Tibial nerve (tissue), 3 donors: Measurements from ENCODE around the gene PGAP3.

Source experiments
- POLR2A ChIP-seq, 2 donors: fragments of 450-650 bp; IDR thresholded peaks; one replicate each; pipeline ENCODE4 v1.6.1; 2017; ENCODE audit warnings: antibody characterized with exemption in 2 of 2, mild to moderate bottlenecking in 2 of 2, moderate library complexity in 2 of 2
- TF ChIP-seq, protein P1 (sequence below), 5 experiments: fragments of 200-600 bp in 3 of 5; fragments of 450-650 bp in 2 of 5; sonication (generic) in 3 of 5; IDR thresholded peaks; one replicate each; pipeline ENCODE4 v1.5.1; 2016 to 2019; ENCODE audit warnings: antibody characterized with exemption in 5 of 5, mild to moderate bottlenecking in 3 of 5, moderate library complexity in 2 of 5

DNA sequence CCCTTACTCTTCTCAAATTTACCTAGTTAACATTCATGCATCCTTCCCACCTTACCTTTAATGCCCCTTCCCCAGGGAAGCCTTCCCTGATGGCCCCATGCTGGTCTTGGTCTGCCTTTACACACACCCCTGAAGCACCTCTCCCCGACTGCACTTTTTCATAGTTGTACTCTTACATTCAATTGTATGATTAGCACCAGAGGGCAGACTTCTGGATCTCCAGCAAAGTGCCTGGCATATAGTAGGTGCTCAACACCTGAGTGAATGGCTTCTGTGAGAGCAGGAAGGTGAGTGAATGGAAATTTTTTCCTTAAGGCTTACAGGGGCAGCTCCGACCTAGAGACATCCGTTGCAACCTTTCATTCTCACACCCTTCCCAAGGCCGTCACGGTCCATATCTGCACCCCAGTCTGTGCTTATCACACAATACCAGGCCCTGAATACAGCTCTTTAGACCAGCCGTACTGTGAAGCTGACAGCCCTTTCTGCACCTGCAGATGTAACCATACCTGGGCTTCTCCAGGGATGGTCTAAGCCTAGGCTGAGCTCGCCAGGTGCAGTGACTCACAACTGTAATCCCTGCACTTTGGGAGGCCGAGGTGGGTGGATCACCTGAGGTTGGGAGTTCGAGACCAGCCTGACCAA lies 4.4 kb downstream of the PGAP3 start:
- TF ChIP-seq, protein P1, sequence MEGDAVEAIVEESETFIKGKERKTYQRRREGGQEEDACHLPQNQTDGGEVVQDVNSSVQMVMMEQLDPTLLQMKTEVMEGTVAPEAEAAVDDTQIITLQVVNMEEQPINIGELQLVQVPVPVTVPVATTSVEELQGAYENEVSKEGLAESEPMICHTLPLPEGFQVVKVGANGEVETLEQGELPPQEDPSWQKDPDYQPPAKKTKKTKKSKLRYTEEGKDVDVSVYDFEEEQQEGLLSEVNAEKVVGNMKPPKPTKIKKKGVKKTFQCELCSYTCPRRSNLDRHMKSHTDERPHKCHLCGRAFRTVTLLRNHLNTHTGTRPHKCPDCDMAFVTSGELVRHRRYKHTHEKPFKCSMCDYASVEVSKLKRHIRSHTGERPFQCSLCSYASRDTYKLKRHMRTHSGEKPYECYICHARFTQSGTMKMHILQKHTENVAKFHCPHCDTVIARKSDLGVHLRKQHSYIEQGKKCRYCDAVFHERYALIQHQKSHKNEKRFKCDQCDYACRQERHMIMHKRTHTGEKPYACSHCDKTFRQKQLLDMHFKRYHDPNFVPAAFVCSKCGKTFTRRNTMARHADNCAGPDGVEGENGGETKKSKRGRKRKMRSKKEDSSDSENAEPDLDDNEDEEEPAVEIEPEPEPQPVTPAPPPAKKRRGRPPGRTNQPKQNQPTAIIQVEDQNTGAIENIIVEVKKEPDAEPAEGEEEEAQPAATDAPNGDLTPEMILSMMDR (IDR thresholded peaks at IDR 0.05) = no peak
- TF ChIP-seq POLR2A (IDR thresholded peaks at IDR 0.05) = no peak
